ENCODE results near the gene STX1B. TPM values are rescaled to one million over a fixed set of nuclear protein-coding genes. Genes with fewer than 3 reads are reported as not detected.

STX1B gene
- total and polyA plus RNA-seq, 2 of the 8 experiments (the other 6 are each of a cell fraction or from before 2014, with no cell fraction given): 8.9 to 20.2 TPM

- TF ChIP-seq CREB1 (IDR thresholded peaks at IDR 0.05): no peak
- TF ChIP-seq FOSL1 (IDR thresholded peaks at IDR 0.05; ENCODE audit: insufficient read depth, low read depth, low read length): no peak
Measured at GRCh38 chr16:30969246-30969842, 41.1 kb downstream of the STX1B start (continued).
